Neural cell (in vitro differentiated cells): ENCODE results near the gene TSPAN11. TPM values are rescaled to one million over a fixed set of nuclear protein-coding genes. Genes with fewer than 3 reads are reported as not detected.

Experiments used
- H2AFZ ChIP-seq: fragments of 200-600, 300-800 bp; sonication (generic), shearing (Covaris generic); 2 replicates; pipeline ENCODE4 v1.6.0; 2014; ENCODE audit warnings: low read depth, mild to moderate bottlenecking, antibody characterized with exemption, low read length, moderate library complexity
- H3F3A ChIP-seq: fragments of 200-600 bp; shearing (Covaris generic); 2 replicates; pipeline ENCODE4 v1.6.1; 2016; ENCODE audit warnings: mild to moderate bottlenecking, moderate library complexity, mixed read lengths, antibody characterized with exemption, low read length; ENCODE audit not compliant: insufficient read depth, poor library complexity, severe bottlenecking
- H3K27ac ChIP-seq: fragments of 200-600, 300-800 bp; sonication (generic), shearing (Covaris generic); 2 replicates; pipeline ENCODE4 v1.5.1; 2014; ENCODE audit warnings: mild to moderate bottlenecking, low read length, moderate library complexity
- H3K27me3 ChIP-seq: fragments of 300-800, 200-600 bp; sonication (generic), shearing (Covaris generic); 2 replicates; pipeline ENCODE4 v1.6.0; 2014; ENCODE audit warnings: mild to moderate bottlenecking, low read depth, low read length, moderate library complexity; ENCODE audit not compliant: insufficient read depth
- H3K36me3 ChIP-seq: fragments of 300-800, 200-600 bp; sonication (generic), shearing (Covaris generic); 2 replicates; pipeline ENCODE4 v1.5.1; 2014; ENCODE audit warnings: mild to moderate bottlenecking, antibody characterized with exemption, low read length, moderate library complexity; ENCODE audit not compliant: insufficient read depth
- H3K4me2 ChIP-seq: fragments of 300-800, 200-600 bp; sonication (generic), shearing (Covaris generic); 2 replicates; pipeline ENCODE4 v1.6.0; 2014; ENCODE audit warnings: mild to moderate bottlenecking, low read length
- H3K4me3 ChIP-seq: fragments of 300-800, 200-600 bp; sonication (generic), shearing (Covaris generic); 2 replicates; pipeline ENCODE4 v1.5.1; 2014; ENCODE audit warnings: mild to moderate bottlenecking, low read length, moderate library complexity
- H3K79me2 ChIP-seq: fragments of 200-600 bp; shearing (Covaris generic); replicated peaks from 2 replicates; pipeline ENCODE4 v1.6.0; 2014; ENCODE audit warnings: mild to moderate bottlenecking, low read length, moderate library complexity; ENCODE audit not compliant: insufficient read depth
- H3K9ac ChIP-seq: fragments of 300-800, 200-600 bp; sonication (generic), shearing (Covaris generic); 2 replicates; pipeline ENCODE4 v1.6.1; 2016; ENCODE audit warnings: mild to moderate bottlenecking, low read length, mixed read lengths
- H3K9me2 ChIP-seq: fragments of 200-600 bp; shearing (Covaris generic); 2 replicates; pipeline ENCODE4 v1.6.1; 2016; ENCODE audit warnings: mild to moderate bottlenecking, low read length, mixed read lengths; ENCODE audit not compliant: insufficient read depth
- H3K9me3 ChIP-seq: fragments of 200-600, 300-800 bp; sonication (generic), shearing (Covaris generic); 2 replicates; pipeline ENCODE4 v1.6.1; 2016; ENCODE audit warnings: mild to moderate bottlenecking, mixed run types, low read length, moderate library complexity, mixed read lengths
- H4K20me1 ChIP-seq: fragments of 200-600 bp; shearing (Covaris generic); 2 replicates; pipeline ENCODE4 v1.6.1; 2016; ENCODE audit warnings: mild to moderate bottlenecking, mixed run types; ENCODE audit not compliant: insufficient read depth
- EP300 ChIP-seq: fragments of 450-650 bp; conservative IDR thresholded peaks from 2 replicates; pipeline ENCODE4 v1.6.1; 2014; ENCODE audit warnings: antibody characterized with exemption, mild to moderate bottlenecking, moderate library complexity; ENCODE audit not compliant: poor library complexity, severe bottlenecking
- EZH2 ChIP-seq: fragments of 200-600, 300-800 bp; shearing (Covaris generic), sonication (generic); IDR thresholded peaks from 2 replicates; pipeline ENCODE4 v1.6.1; 2014; ENCODE audit warnings: antibody characterized with exemption, low read length, borderline replicate concordance, mild to moderate bottlenecking; ENCODE audit not compliant: insufficient read depth, poor library complexity, severe bottlenecking
- MXI1 ChIP-seq: fragments of 450-650 bp; conservative IDR thresholded peaks from 2 replicates; pipeline ENCODE4 v1.6.1; 2014; ENCODE audit warnings: antibody characterized with exemption, mild to moderate bottlenecking; ENCODE audit not compliant: poor library complexity, severe bottlenecking
- POLR2AphosphoS5 ChIP-seq: IDR thresholded peaks from 2 replicates; pipeline ENCODE4 v1.6.1; 2012
- RAD21 ChIP-seq: fragments of 450-650 bp; conservative IDR thresholded peaks from 2 replicates; pipeline ENCODE4 v1.6.1; 2014; ENCODE audit warnings: antibody characterized with exemption, mild to moderate bottlenecking, moderate library complexity
- SMC3 ChIP-seq: fragments of 450-650 bp; conservative IDR thresholded peaks from 2 replicates; pipeline ENCODE4 v1.6.1; 2014; ENCODE audit warnings: antibody characterized with exemption, mild to moderate bottlenecking, moderate library complexity; ENCODE audit not compliant: poor library complexity
- TAF1 ChIP-seq: IDR thresholded peaks from 2 replicates; pipeline ENCODE4 v1.6.1; 2012; ENCODE audit warnings: low read depth
- polyA plus RNA-seq: library from polyadenylated mRNA; depleted of rRNA; stranded (reverse); fragments of >200 nt; gene quantifications from 2 replicates; pipeline ENCODE4 v1.2.3, GENCODE V29; 2014
- TF ChIP-seq, protein P1 (sequence below): fragments of 450-650 bp; IDR thresholded peaks from 2 replicates; pipeline ENCODE4 v1.5.1; 2014; ENCODE audit warnings: antibody characterized with exemption, mild to moderate bottlenecking, moderate library complexity; ENCODE audit not compliant: poor library complexity, severe bottlenecking
- TF ChIP-seq, protein P2 (sequence below): IDR thresholded peaks from 2 replicates; pipeline ENCODE4 v1.6.1; 2012; ENCODE audit warnings: borderline replicate concordance

Gene TSPAN11
- polyA plus RNA-seq, 1 donor from 2014 or later: 5.6 TPM

DNA sequence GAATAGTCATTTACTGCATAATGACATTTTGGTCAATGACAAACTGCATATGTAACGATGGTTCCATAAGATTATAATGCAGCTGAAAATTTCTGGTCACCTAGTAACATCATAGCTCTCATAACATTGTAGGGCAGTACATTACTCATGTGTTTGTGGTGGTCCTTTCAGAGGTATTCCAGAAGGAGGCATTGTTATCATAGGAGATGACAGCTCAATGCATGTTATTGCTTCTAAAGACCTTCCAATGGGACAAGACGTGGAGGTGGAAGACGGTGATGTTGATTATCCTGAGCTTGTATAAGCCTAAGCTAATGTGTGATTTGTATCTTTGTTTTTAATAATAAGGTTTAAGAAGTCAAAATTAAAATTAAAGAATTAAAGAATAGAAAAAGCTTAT is 43.8 kb upstream of the TSPAN11 start:
- Histone ChIP-seq H3K9me2 (no peaks in the 10 kb centered on the region), H3K36me3 (no peaks in the 10 kb centered on the region), H3K9ac (no peak overlapping the region), H4K20me1 (no peaks in the 10 kb centered on the region), H3F3A (no peaks in the 10 kb centered on the region), H2AFZ (no peak overlapping the region), H3K27me3 (no peaks in the 10 kb centered on the region), H3K4me2 (no peak overlapping the region), H3K79me2 (no peaks in the 10 kb centered on the region), H3K4me3 (no peak overlapping the region), H3K27ac (no peak overlapping the region), H3K9me3 (peaks cover 9% of the 10 kb centered on the region)
- TF ChIP-seq RAD21 (no peak), EP300 (no peak), TAF1 (no peak), SMC3 (no peak), EZH2 (no peak), POLR2AphosphoS5 (no peak), MXI1 (no peak)
- TF ChIP-seq, protein P1, sequence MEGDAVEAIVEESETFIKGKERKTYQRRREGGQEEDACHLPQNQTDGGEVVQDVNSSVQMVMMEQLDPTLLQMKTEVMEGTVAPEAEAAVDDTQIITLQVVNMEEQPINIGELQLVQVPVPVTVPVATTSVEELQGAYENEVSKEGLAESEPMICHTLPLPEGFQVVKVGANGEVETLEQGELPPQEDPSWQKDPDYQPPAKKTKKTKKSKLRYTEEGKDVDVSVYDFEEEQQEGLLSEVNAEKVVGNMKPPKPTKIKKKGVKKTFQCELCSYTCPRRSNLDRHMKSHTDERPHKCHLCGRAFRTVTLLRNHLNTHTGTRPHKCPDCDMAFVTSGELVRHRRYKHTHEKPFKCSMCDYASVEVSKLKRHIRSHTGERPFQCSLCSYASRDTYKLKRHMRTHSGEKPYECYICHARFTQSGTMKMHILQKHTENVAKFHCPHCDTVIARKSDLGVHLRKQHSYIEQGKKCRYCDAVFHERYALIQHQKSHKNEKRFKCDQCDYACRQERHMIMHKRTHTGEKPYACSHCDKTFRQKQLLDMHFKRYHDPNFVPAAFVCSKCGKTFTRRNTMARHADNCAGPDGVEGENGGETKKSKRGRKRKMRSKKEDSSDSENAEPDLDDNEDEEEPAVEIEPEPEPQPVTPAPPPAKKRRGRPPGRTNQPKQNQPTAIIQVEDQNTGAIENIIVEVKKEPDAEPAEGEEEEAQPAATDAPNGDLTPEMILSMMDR: no peak
- TF ChIP-seq, protein P2, sequence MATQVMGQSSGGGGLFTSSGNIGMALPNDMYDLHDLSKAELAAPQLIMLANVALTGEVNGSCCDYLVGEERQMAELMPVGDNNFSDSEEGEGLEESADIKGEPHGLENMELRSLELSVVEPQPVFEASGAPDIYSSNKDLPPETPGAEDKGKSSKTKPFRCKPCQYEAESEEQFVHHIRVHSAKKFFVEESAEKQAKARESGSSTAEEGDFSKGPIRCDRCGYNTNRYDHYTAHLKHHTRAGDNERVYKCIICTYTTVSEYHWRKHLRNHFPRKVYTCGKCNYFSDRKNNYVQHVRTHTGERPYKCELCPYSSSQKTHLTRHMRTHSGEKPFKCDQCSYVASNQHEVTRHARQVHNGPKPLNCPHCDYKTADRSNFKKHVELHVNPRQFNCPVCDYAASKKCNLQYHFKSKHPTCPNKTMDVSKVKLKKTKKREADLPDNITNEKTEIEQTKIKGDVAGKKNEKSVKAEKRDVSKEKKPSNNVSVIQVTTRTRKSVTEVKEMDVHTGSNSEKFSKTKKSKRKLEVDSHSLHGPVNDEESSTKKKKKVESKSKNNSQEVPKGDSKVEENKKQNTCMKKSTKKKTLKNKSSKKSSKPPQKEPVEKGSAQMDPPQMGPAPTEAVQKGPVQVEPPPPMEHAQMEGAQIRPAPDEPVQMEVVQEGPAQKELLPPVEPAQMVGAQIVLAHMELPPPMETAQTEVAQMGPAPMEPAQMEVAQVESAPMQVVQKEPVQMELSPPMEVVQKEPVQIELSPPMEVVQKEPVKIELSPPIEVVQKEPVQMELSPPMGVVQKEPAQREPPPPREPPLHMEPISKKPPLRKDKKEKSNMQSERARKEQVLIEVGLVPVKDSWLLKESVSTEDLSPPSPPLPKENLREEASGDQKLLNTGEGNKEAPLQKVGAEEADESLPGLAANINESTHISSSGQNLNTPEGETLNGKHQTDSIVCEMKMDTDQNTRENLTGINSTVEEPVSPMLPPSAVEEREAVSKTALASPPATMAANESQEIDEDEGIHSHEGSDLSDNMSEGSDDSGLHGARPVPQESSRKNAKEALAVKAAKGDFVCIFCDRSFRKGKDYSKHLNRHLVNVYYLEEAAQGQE: no peak

DNA sequence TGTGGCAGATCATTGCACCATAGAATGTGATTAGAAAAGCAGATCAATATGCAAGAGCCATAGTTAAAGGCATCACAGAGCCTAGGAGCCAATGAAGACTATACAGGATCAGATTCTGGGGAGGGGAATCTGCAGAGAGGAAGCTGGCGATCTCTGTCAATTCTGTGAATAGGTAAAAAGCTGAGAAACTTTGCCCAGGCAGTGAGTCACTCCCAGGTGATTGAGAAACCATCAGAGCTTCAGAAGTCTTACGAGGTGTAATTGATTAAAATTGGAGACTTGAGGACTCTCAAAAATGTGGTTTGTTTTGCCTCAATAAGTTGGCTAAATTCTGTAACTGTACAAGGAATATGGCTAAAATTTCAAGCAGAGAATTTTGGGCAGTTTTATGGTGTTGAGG is 41.7 kb upstream of the TSPAN11 start:
- H4K20me1 ChIP-seq: no peaks in the 10 kb centered on the region
- no peaks in the 10 kb centered on the region for H3F3A ChIP-seq
- no peaks in the 10 kb centered on the region for H3K27me3 ChIP-seq
- H3K9me3 ChIP-seq: peaks cover 9% of the 10 kb centered on the region
- TF ChIP-seq MXI1: no peak
- no peak for TF ChIP-seq EP300
- TF ChIP-seq EZH2: no peak
- TF ChIP-seq SMC3: no peak
- TF ChIP-seq, protein P1: no peak
- TF ChIP-seq, protein P2: no peak
- no peak overlapping the region for H3K9ac ChIP-seq
- H3K4me2 ChIP-seq: no peak overlapping the region
- no peaks in the 10 kb centered on the region for H3K9me2 ChIP-seq
- no peaks in the 10 kb centered on the region for H3K79me2 ChIP-seq
- no peak overlapping the region for H2AFZ ChIP-seq
- H3K27ac ChIP-seq: no peak overlapping the region
- H3K4me3 ChIP-seq: no peak overlapping the region
- no peaks in the 10 kb centered on the region for H3K36me3 ChIP-seq
